ENCODE results near the gene PUS1. TPM values are rescaled to one million over a fixed set of nuclear protein-coding genes. Genes with fewer than 3 reads are reported as not detected.

Gene PUS1
- polyA plus RNA-seq, 1 donor from 2014 or later = 14.3 TPM

- H3K9me2 ChIP-seq (ENCODE audit: insufficient read depth, low read length) = no peaks in the 10 kb centered on the region
- H3K36me3 ChIP-seq (ENCODE audit: insufficient read depth, low read length) = no peaks in the 10 kb centered on the region
- no peak for TF ChIP-seq TAF1 (IDR thresholded peaks at IDR 0.05; ENCODE audit: low read depth)
- no peak for TF ChIP-seq CTCF (IDR thresholded peaks at IDR 0.05; ENCODE audit: poor library complexity, severe bottlenecking)
- no peak for TF ChIP-seq EP300 (conservative IDR thresholded peaks at IDR 0.05; ENCODE audit: poor library complexity, severe bottlenecking)
- no peak for TF ChIP-seq POLR2AphosphoS5 (IDR thresholded peaks at IDR 0.05)
- no peak for TF ChIP-seq REST (IDR thresholded peaks at IDR 0.05; ENCODE audit: borderline replicate concordance)
- no peak for TF ChIP-seq RAD21 (conservative IDR thresholded peaks at IDR 0.05)
- no peak for TF ChIP-seq EZH2 (IDR thresholded peaks at IDR 0.05; ENCODE audit: borderline replicate concordance, insufficient read depth, low read length, poor library complexity, severe bottlenecking)
- TF ChIP-seq SMC3 (conservative IDR thresholded peaks at IDR 0.05; ENCODE audit: poor library complexity) = no peak
- no peak for TF ChIP-seq MXI1 (conservative IDR thresholded peaks at IDR 0.05; ENCODE audit: poor library complexity, severe bottlenecking)
- H3K9ac ChIP-seq (ENCODE audit: low read length) = no peak overlapping the region
- no peak overlapping the region for H2AFZ ChIP-seq (ENCODE audit: low read depth, low read length)
- H3K9me3 ChIP-seq (ENCODE audit: low read length) = no peaks in the 10 kb centered on the region
- no peak overlapping the region for H3K4me2 ChIP-seq (ENCODE audit: low read length)
- no peak overlapping the region for H3K4me3 ChIP-seq (ENCODE audit: low read length)
- H3K27me3 ChIP-seq (ENCODE audit: insufficient read depth, low read depth, low read length) = no peaks in the 10 kb centered on the region
- no peak overlapping the region for H3K27ac ChIP-seq (ENCODE audit: low read length)
- peaks cover 15% of the 10 kb centered on the region for H3K79me2 ChIP-seq (replicated peaks; ENCODE audit: insufficient read depth, low read length)
- H3F3A ChIP-seq (ENCODE audit: insufficient read depth, low read length, poor library complexity, severe bottlenecking) = no peaks in the 10 kb centered on the region
- H4K20me1 ChIP-seq (ENCODE audit: insufficient read depth) = no peaks in the 10 kb centered on the region
These were observed 18.5 kb downstream of the PUS1 start for GRCh38 chr12:131947482-131948027.

- no peaks in the 10 kb centered on the region for H3K36me3 ChIP-seq (ENCODE audit: insufficient read depth, low read length)
- H3K27ac ChIP-seq (ENCODE audit: low read length) = no peak overlapping the region
These were observed 19.2 kb downstream of the PUS1 start for GRCh38 chr12:131948166-131948712.

More at GRCh38 chr12:131948166-131948712, 19.2 kb downstream of the PUS1 start:
- no peak overlapping the region for H2AFZ ChIP-seq (ENCODE audit: low read depth, low read length)
- no peaks in the 10 kb centered on the region for H3K27me3 ChIP-seq (ENCODE audit: insufficient read depth, low read depth, low read length)
- no peak overlapping the region for H3K4me3 ChIP-seq (ENCODE audit: low read length)
- no peaks in the 10 kb centered on the region for H3F3A ChIP-seq (ENCODE audit: insufficient read depth, low read length, poor library complexity, severe bottlenecking)
- peaks cover 22% of the 10 kb centered on the region for H3K79me2 ChIP-seq (replicated peaks; ENCODE audit: insufficient read depth, low read length)
- no peaks in the 10 kb centered on the region for H3K9me2 ChIP-seq (ENCODE audit: insufficient read depth, low read length)
- no peak for TF ChIP-seq EZH2 (IDR thresholded peaks at IDR 0.05; ENCODE audit: borderline replicate concordance, insufficient read depth, low read length, poor library complexity, severe bottlenecking)
- TF ChIP-seq REST (IDR thresholded peaks at IDR 0.05; ENCODE audit: borderline replicate concordance) = no peak
- TF ChIP-seq SMC3 (conservative IDR thresholded peaks at IDR 0.05; ENCODE audit: poor library complexity) = no peak
- no peak for TF ChIP-seq TAF1 (IDR thresholded peaks at IDR 0.05; ENCODE audit: low read depth)
- TF ChIP-seq POLR2AphosphoS5 (IDR thresholded peaks at IDR 0.05) = no peak
- TF ChIP-seq CTCF (IDR thresholded peaks at IDR 0.05; ENCODE audit: poor library complexity, severe bottlenecking) = no peak
- TF ChIP-seq RAD21 (conservative IDR thresholded peaks at IDR 0.05) = no peak
- TF ChIP-seq MXI1 (conservative IDR thresholded peaks at IDR 0.05; ENCODE audit: poor library complexity, severe bottlenecking) = no peak
- TF ChIP-seq EP300 (conservative IDR thresholded peaks at IDR 0.05; ENCODE audit: poor library complexity, severe bottlenecking) = no peak
- no peak overlapping the region for H3K9ac ChIP-seq (ENCODE audit: low read length)
- no peaks in the 10 kb centered on the region for H3K9me3 ChIP-seq (ENCODE audit: low read length)
- H3K4me2 ChIP-seq (ENCODE audit: low read length) = no peak overlapping the region
- H4K20me1 ChIP-seq (ENCODE audit: insufficient read depth) = no peaks in the 10 kb centered on the region
